ENCODE measurements around the gene ACTR3. TPM values are rescaled to one million over a fixed set of nuclear protein-coding genes. Genes with fewer than 3 reads are reported as not detected.

The ACTR3 gene
- total RNA-seq, 2 donors from 2014 or later = 317 to 342 TPM

DNA sequence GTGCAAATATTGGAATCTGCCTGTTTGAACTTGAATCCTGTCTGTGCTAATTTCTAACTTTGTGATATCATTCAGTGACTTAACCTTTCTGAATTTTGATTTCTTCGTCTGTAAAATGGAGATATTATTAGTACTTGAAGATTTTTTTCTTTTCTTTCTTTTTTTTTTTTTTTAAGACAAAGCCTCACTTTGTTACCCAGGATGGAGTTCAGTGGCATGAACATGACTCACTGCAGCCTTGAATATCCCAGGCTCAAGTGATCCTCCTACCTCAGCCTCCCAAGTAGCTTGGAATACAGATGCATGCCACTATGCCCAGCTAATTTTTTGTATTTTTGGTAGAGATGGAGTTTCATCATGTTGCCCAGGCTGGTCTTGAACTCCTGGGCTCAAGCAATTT, 28.3 kb downstream of the ACTR3 start:
- Histone ChIP-seq H3K4me3 (no peak overlapping the region), H3K4me1 (peaks cover 5% of the 10 kb centered on the region), H3K27ac (no peak overlapping the region), H3K36me3 (no peaks in the 10 kb centered on the region), H3K9ac (ENCODE audit: low read depth in 2 of 2, low read length in 2 of 2) (no peak overlapping the region), H3K27me3 (no peaks in the 10 kb centered on the region), H3K9me3 (no peaks in the 10 kb centered on the region)
- DNase-seq = no peak
- TF ChIP-seq, protein P1, sequence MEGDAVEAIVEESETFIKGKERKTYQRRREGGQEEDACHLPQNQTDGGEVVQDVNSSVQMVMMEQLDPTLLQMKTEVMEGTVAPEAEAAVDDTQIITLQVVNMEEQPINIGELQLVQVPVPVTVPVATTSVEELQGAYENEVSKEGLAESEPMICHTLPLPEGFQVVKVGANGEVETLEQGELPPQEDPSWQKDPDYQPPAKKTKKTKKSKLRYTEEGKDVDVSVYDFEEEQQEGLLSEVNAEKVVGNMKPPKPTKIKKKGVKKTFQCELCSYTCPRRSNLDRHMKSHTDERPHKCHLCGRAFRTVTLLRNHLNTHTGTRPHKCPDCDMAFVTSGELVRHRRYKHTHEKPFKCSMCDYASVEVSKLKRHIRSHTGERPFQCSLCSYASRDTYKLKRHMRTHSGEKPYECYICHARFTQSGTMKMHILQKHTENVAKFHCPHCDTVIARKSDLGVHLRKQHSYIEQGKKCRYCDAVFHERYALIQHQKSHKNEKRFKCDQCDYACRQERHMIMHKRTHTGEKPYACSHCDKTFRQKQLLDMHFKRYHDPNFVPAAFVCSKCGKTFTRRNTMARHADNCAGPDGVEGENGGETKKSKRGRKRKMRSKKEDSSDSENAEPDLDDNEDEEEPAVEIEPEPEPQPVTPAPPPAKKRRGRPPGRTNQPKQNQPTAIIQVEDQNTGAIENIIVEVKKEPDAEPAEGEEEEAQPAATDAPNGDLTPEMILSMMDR (IDR thresholded peaks at IDR 0.05) = no peak
- intact Hi-C loops (cut with DNase I) = no loop called here

- Histone ChIP-seq H3K9ac (ENCODE audit: low read depth in 2 of 2, low read length in 2 of 2) (no peak overlapping the region), H3K27ac (no peak overlapping the region), H3K36me3 (no peaks in the 10 kb centered on the region), H3K27me3 (no peaks in the 10 kb centered on the region), H3K4me1 (peaks cover 5% of the 10 kb centered on the region), H3K9me3 (no peaks in the 10 kb centered on the region), H3K4me3 (no peak overlapping the region)
- intact Hi-C loops (cut with DNase I) = no loop called here
- DNase-seq = no peak
- TF ChIP-seq, protein P1 (IDR thresholded peaks at IDR 0.05) = no peak
Observed at GRCh38 chr2:113920996-113921395, 31.1 kb downstream of the ACTR3 start.

GRCh38 chr2:113922335-113922734, 32.4 kb downstream of the ACTR3 start:
- Histone ChIP-seq H3K9ac (ENCODE audit: low read depth in 2 of 2, low read length in 2 of 2) (no peak overlapping the region), H3K27me3 (no peaks in the 10 kb centered on the region), H3K27ac (no peak overlapping the region), H3K36me3 (no peaks in the 10 kb centered on the region), H3K4me1 (peaks cover 3% of the 10 kb centered on the region), H3K4me3 (no peak overlapping the region), H3K9me3 (no peaks in the 10 kb centered on the region)
- no peak for DNase-seq
- TF ChIP-seq, protein P1 (IDR thresholded peaks at IDR 0.05) = no peak
- intact Hi-C loops (cut with DNase I) = no loop called here

DNA sequence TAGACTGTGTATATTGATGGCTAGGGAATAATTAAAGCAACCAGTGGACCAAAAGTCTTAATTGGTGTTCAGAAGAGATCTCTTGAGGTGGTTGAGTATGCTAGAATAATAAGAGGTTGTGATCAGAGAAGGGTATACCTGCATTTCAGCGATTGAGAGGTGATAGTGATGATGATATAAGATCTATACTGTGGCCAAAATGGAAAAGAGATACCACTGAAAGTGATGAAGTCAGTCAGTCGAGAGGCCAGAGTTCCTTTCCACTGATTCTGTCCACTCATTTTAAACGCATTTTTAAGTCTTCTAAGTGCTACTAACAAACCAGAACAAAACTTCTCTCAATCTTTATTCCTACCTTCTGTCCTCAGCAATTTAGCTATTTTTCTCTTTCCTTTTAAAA, 32.9 kb downstream of the ACTR3 start:
- intact Hi-C loops (cut with DNase I) = no loop called here
- no peak for DNase-seq
- no peaks in the 10 kb centered on the region for H3K36me3 ChIP-seq

DNA sequence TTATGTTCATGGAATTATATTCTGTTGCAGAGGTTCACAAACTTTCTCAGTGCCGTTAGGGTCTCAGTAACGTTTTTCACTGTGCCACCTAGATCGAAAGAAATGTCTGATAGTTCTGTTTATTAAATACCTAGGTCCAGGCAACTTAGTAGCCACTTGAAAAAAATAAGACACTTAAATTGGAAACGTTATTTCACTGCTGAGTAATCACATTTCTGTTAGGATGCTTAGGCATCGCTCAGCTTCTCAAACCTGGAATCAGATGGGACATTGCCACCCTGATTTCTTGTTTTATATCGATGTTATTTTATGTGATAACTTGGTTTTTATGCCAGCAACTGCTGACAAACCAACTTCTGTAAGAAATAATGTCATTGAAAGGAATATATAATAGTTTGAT, 36.0 kb downstream of the ACTR3 start:
- DNase-seq = no peak
- no peak overlapping the region for H3K4me3 ChIP-seq
- H3K9me3 ChIP-seq = no peaks in the 10 kb centered on the region
- no peaks in the 10 kb centered on the region for H3K27me3 ChIP-seq
- no peaks in the 10 kb centered on the region for H3K4me1 ChIP-seq
- H3K36me3 ChIP-seq = no peaks in the 10 kb centered on the region
- H3K27ac ChIP-seq = no peak overlapping the region
- TF ChIP-seq, protein P1 (IDR thresholded peaks at IDR 0.05) = no peak
- intact Hi-C loops (cut with DNase I) = no loop called here
- no peak overlapping the region for H3K9ac ChIP-seq (ENCODE audit: low read depth in 2 of 2, low read length in 2 of 2)

More for the DNA sequence above, 32.9 kb downstream of the ACTR3 start:
- H3K27me3 ChIP-seq = no peaks in the 10 kb centered on the region
- no peak overlapping the region for H3K27ac ChIP-seq
- no peak overlapping the region for H3K4me3 ChIP-seq
- no peaks in the 10 kb centered on the region for H3K4me1 ChIP-seq
- no peaks in the 10 kb centered on the region for H3K9me3 ChIP-seq
- no peak overlapping the region for H3K9ac ChIP-seq (ENCODE audit: low read depth in 2 of 2, low read length in 2 of 2)
- TF ChIP-seq, protein P1 (IDR thresholded peaks at IDR 0.05) = no peak

- intact Hi-C loops (cut with DNase I) = no loop called here
- no peaks in the 10 kb centered on the region for H3K36me3 ChIP-seq
- H3K27me3 ChIP-seq = no peaks in the 10 kb centered on the region
- no peak for DNase-seq
- no peaks in the 10 kb centered on the region for H3K9me3 ChIP-seq
- H3K4me3 ChIP-seq = no peak overlapping the region
- TF ChIP-seq, protein P1 (IDR thresholded peaks at IDR 0.05) = no peak
- no peaks in the 10 kb centered on the region for H3K4me1 ChIP-seq
- no peak overlapping the region for H3K9ac ChIP-seq (ENCODE audit: low read depth in 2 of 2, low read length in 2 of 2)
- no peak overlapping the region for H3K27ac ChIP-seq
Observed at GRCh38 chr2:113926314-113926713, 36.4 kb downstream of the ACTR3 start.
